Measurements from ENCODE around the gene SNX25. TPM values are rescaled to one million over a fixed set of nuclear protein-coding genes. Genes with fewer than 3 reads are reported as not detected.

The SNX25 gene
- total and polyA plus RNA-seq, 10 donors, result 9.6 to 49.6 (median 35.2) TPM

- 59 to 71% (median 64%) methylated on average over 15 of the region's 15 CpGs for WGBS, 5 donors
- DNase-seq, result no peak
- Histone ChIP-seq H3K4me3 (no peak overlapping the region), H3K27me3 (replicated peaks in 1 of 7) (no peaks in the 10 kb centered on the region), H3K4me1 (peaks cover 5 to 32% (median 21%) of the 10 kb centered on the region in 6 donors), H3K27ac (peak overlapping the region in 5 of 8 donors; percentile 16 to 58 (median 46)), H3K36me3 (peaks cover 0 to 70% (median 15%) of the 10 kb centered on the region in 6 donors), H3K9me3 (peaks cover 0 to under 1% (median 0%) of the 10 kb centered on the region in 8 donors)
- TF ChIP-seq POLR2A (IDR thresholded peaks at IDR 0.05), result no peak
- TF ChIP-seq CTCF (IDR thresholded peaks at IDR 0.05 in 8 of 11, conservative IDR thresholded peaks at IDR 0.05 in 3 of 11), result no peak
- TF ChIP-seq POLR2AphosphoS5 (IDR thresholded peaks at IDR 0.05), result no peak
- intact Hi-C loops (cut with DNase I; ENCODE audit: low total_unique reads), result no loop called here
Observed at GRCh38 chr4:185343726-185344581, 134.6 kb downstream of the SNX25 start.

DNA sequence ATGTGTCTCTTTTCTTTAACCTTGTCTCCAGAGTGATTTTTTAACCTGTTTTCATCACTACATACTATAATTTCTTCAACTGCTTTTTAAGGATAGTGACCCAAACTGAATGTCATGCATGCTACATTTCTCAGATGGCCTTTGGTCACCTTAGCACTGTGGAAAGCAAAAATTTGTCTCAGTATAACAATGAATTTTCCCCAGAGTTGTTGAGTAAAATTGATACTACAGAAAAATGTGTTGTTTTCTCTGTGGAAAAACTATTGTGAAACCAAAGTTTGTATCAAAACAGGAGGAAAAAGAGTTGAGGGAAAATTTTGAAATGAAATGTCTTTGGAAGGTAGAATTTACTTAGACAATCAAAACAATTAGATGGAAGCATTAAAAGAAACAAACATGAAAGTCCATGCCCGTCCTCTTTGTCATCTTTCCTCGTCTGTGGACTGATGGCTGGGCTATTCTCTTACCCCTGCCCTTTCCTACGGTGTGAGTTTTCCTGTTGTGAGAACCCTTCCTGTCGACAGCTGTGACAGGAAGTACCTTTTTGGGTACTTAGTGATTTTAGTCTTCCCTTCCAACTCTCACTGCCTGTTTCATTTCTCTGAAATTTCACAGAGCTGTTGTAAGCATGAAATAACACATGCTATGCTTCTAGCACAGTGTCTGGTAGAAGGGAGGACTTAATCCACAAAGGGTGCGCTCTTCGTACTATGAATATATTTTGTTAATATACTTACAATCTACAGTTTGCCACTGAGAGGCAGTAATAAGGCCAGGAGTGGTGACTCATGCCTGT lies 135.5 kb downstream of the SNX25 start:
- no peak for DNase-seq
- no peak for TF ChIP-seq CTCF (IDR thresholded peaks at IDR 0.05 in 8 of 11, conservative IDR thresholded peaks at IDR 0.05 in 3 of 11)
- TF ChIP-seq POLR2AphosphoS5 (IDR thresholded peaks at IDR 0.05), result no peak
- TF ChIP-seq POLR2A (IDR thresholded peaks at IDR 0.05), result no peak
- Histone ChIP-seq H3K27ac (peak overlapping the region in 6 of 8 donors; percentile 9 to 64 (median 47)), H3K27me3 (replicated peaks in 1 of 7) (no peaks in the 10 kb centered on the region), H3K36me3 (peaks cover 0 to 72% (median 15%) of the 10 kb centered on the region in 6 donors), H3K4me1 (peaks cover 5 to 28% (median 19%) of the 10 kb centered on the region in 6 donors), H3K9me3 (no peaks in the 10 kb centered on the region), H3K4me3 (no peak overlapping the region)
- intact Hi-C loops (cut with DNase I; ENCODE audit: low total_unique reads), result no loop called here
- WGBS, 5 donors, result 38 to 54% (median 41%) methylated on average over 6 of the region's 6 CpGs

- peaks cover 0 to 80% (median 16%) of the 10 kb centered on the region in 6 donors for H3K36me3 ChIP-seq
- intact Hi-C loops (cut with DNase I; ENCODE audit: low total_unique reads), result no loop called here
Observed at GRCh38 chr4:185346975-185347601, 137.7 kb downstream of the SNX25 start.

More at GRCh38 chr4:185346975-185347601, 137.7 kb downstream of the SNX25 start:
- no peak overlapping the region for H3K4me3 ChIP-seq
- DNase-seq, result no peak
- 89 to 93% (median 92%) methylated on average over 14 of the region's 14 CpGs for WGBS, 5 donors
- no peak for TF ChIP-seq POLR2A (IDR thresholded peaks at IDR 0.05)
- TF ChIP-seq CTCF (IDR thresholded peaks at IDR 0.05 in 8 of 11, conservative IDR thresholded peaks at IDR 0.05 in 3 of 11), result no peak
- TF ChIP-seq POLR2AphosphoS5 (IDR thresholded peaks at IDR 0.05), result no peak
- H3K27me3 ChIP-seq (replicated peaks in 1 of 7), result no peaks in the 10 kb centered on the region
- H3K9me3 ChIP-seq, result no peaks in the 10 kb centered on the region
- H3K4me1 ChIP-seq, result peaks cover 5 to 28% (median 18%) of the 10 kb centered on the region in 6 donors
- no peak overlapping the region for H3K27ac ChIP-seq
